ENCODE measurements around the gene MPPE1.

The MPPE1 gene

DNA sequence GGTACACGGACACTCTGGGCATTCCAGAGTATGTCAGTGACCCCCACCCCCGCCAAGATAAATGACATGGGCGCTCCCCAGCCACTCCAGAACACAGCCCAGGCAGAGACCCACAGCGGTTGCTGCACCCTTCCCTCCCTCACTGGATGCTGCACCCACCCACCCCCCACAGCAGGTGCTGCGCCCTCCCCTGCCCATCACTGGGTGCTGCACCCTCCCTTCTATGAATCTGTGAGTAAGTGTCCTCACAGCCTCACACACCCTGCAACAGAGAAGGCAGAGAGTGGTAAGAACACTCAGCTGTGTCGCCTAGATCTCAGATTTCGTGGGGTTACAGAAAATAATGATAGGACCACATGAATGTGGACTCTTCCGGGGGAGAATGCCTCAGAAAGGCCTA is 33.4 kb downstream of the MPPE1 start:
- Histone ChIP-seq H3K27ac (ENCODE audit: low read length) (no peak overlapping the region), H3K9ac (ENCODE audit: low read length) (no peak overlapping the region), H3K27me3 (ENCODE audit: control insufficient read depth, insufficient read depth, low read length) (no peaks in the 10 kb centered on the region), H3K4me1 (ENCODE audit: control insufficient read depth, low read depth, low read length) (no peaks in the 10 kb centered on the region), H3K36me3 (ENCODE audit: control insufficient read depth, low read depth, low read length) (no peaks in the 10 kb centered on the region), H3K4me3 (ENCODE audit: low read length) (no peak overlapping the region), H3K9me3 (ENCODE audit: control insufficient read depth, low read depth, low read length) (no peaks in the 10 kb centered on the region)

- no peaks in the 10 kb centered on the region for H3K4me1 ChIP-seq (ENCODE audit: control insufficient read depth, low read depth, low read length)
- no peak overlapping the region for H3K4me3 ChIP-seq (ENCODE audit: low read length)
- no peaks in the 10 kb centered on the region for H3K9me3 ChIP-seq (ENCODE audit: control insufficient read depth, low read depth, low read length)
- no peaks in the 10 kb centered on the region for H3K27me3 ChIP-seq (ENCODE audit: control insufficient read depth, insufficient read depth, low read length)
- H3K27ac ChIP-seq (ENCODE audit: low read length): no peak overlapping the region
- H3K36me3 ChIP-seq (ENCODE audit: control insufficient read depth, low read depth, low read length): no peaks in the 10 kb centered on the region
- H3K9ac ChIP-seq (ENCODE audit: low read length): no peak overlapping the region
These were observed 34.3 kb downstream of the MPPE1 start for GRCh38 chr18:11873670-11874340.

GRCh38 chr18:11872479-11873136 is 35.5 kb downstream of the MPPE1 start:
- H3K9me3 ChIP-seq (ENCODE audit: control insufficient read depth, low read depth, low read length): no peaks in the 10 kb centered on the region
- H3K4me1 ChIP-seq (ENCODE audit: control insufficient read depth, low read depth, low read length): no peaks in the 10 kb centered on the region
- no peak overlapping the region for H3K27ac ChIP-seq (ENCODE audit: low read length)
- H3K9ac ChIP-seq (ENCODE audit: low read length): no peak overlapping the region
- H3K4me3 ChIP-seq (ENCODE audit: low read length): no peak overlapping the region
- no peaks in the 10 kb centered on the region for H3K27me3 ChIP-seq (ENCODE audit: control insufficient read depth, insufficient read depth, low read length)
- no peaks in the 10 kb centered on the region for H3K36me3 ChIP-seq (ENCODE audit: control insufficient read depth, low read depth, low read length)

DNA sequence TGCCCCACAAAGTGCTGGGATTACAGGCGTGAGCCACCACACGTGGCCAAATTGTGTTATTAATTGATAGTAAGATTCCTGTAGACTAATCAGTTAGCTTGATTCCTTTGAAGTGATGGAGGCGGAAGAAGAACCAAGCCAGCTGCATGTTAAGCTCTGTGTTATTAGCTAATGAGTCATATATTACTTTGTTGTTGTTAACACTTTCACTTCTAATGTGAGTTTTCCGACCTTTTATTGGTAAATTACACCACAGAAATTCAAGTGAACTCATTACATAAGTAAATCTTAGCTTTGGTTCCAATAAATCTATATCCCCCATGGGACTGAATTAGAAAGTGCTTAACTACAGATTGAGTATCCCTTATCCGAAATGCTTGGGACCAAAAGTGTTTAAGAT is 36.6 kb downstream of the MPPE1 start:
- Histone ChIP-seq H3K9ac (ENCODE audit: low read length) (no peak overlapping the region), H3K4me3 (ENCODE audit: low read length) (no peak overlapping the region), H3K27ac (ENCODE audit: low read length) (no peak overlapping the region), H3K4me1 (ENCODE audit: control insufficient read depth, low read depth, low read length) (no peaks in the 10 kb centered on the region), H3K27me3 (ENCODE audit: control insufficient read depth, insufficient read depth, low read length) (no peaks in the 10 kb centered on the region), H3K9me3 (ENCODE audit: control insufficient read depth, low read depth, low read length) (no peaks in the 10 kb centered on the region), H3K36me3 (ENCODE audit: control insufficient read depth, low read depth, low read length) (no peaks in the 10 kb centered on the region)

GRCh38 chr18:11868230-11868629 is 39.9 kb downstream of the MPPE1 start:
- Histone ChIP-seq H3K9ac (ENCODE audit: low read length) (no peak overlapping the region), H3K9me3 (ENCODE audit: control insufficient read depth, low read depth, low read length) (no peaks in the 10 kb centered on the region), H3K27ac (ENCODE audit: low read length) (no peak overlapping the region), H3K4me3 (ENCODE audit: low read length) (no peak overlapping the region), H3K27me3 (ENCODE audit: control insufficient read depth, insufficient read depth, low read length) (no peaks in the 10 kb centered on the region), H3K4me1 (ENCODE audit: control insufficient read depth, low read depth, low read length) (no peaks in the 10 kb centered on the region), H3K36me3 (ENCODE audit: control insufficient read depth, low read depth, low read length) (no peaks in the 10 kb centered on the region)

DNA sequence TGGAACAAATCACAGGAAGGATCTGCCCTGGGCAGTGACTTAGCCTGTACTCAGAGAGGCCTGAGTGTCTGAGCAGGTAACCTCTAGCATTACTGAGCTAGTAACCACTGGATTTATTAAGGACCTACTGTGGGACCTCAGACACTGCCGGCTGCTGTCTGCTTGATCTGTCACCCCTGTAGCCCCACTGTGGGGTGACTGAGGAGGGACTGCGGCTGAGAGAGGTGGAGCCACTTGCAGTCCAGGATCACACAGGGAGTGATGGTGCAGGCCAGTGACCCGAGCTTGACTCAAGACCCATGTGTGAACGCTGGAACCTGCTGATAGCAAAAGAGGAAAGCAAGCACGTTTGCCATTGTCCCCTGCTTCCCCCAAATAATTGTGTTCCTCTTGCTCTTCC is 41.4 kb downstream of the MPPE1 start:
- no peaks in the 10 kb centered on the region for H3K4me1 ChIP-seq (ENCODE audit: control insufficient read depth, low read depth, low read length)
- no peaks in the 10 kb centered on the region for H3K9me3 ChIP-seq (ENCODE audit: control insufficient read depth, low read depth, low read length)
- H3K9ac ChIP-seq (ENCODE audit: low read length): no peak overlapping the region
- no peaks in the 10 kb centered on the region for H3K36me3 ChIP-seq (ENCODE audit: control insufficient read depth, low read depth, low read length)
- H3K27me3 ChIP-seq (ENCODE audit: control insufficient read depth, insufficient read depth, low read length): no peaks in the 10 kb centered on the region
- no peak overlapping the region for H3K27ac ChIP-seq (ENCODE audit: low read length)
- no peak overlapping the region for H3K4me3 ChIP-seq (ENCODE audit: low read length)

GRCh38 chr18:11866329-11866728 is 41.8 kb downstream of the MPPE1 start:
- Histone ChIP-seq H3K4me3 (ENCODE audit: low read length) (no peak overlapping the region), H3K27me3 (ENCODE audit: control insufficient read depth, insufficient read depth, low read length) (no peaks in the 10 kb centered on the region), H3K4me1 (ENCODE audit: control insufficient read depth, low read depth, low read length) (no peaks in the 10 kb centered on the region), H3K36me3 (ENCODE audit: control insufficient read depth, low read depth, low read length) (no peaks in the 10 kb centered on the region), H3K9ac (ENCODE audit: low read length) (no peak overlapping the region), H3K27ac (ENCODE audit: low read length) (no peak overlapping the region), H3K9me3 (ENCODE audit: control insufficient read depth, low read depth, low read length) (no peaks in the 10 kb centered on the region)

GRCh38 chr18:11865071-11865470 is 43.0 kb downstream of the MPPE1 start:
- H3K27me3 ChIP-seq (ENCODE audit: control insufficient read depth, insufficient read depth, low read length): no peaks in the 10 kb centered on the region
- no peaks in the 10 kb centered on the region for H3K4me1 ChIP-seq (ENCODE audit: control insufficient read depth, low read depth, low read length)
- H3K9ac ChIP-seq (ENCODE audit: low read length): no peak overlapping the region
- H3K36me3 ChIP-seq (ENCODE audit: control insufficient read depth, low read depth, low read length): no peaks in the 10 kb centered on the region
- H3K27ac ChIP-seq (ENCODE audit: low read length): no peak overlapping the region
- no peaks in the 10 kb centered on the region for H3K9me3 ChIP-seq (ENCODE audit: control insufficient read depth, low read depth, low read length)
- H3K4me3 ChIP-seq (ENCODE audit: low read length): no peak overlapping the region

- Histone ChIP-seq H3K27ac (ENCODE audit: low read length) (no peak overlapping the region), H3K27me3 (ENCODE audit: control insufficient read depth, insufficient read depth, low read length) (no peaks in the 10 kb centered on the region), H3K4me1 (ENCODE audit: control insufficient read depth, low read depth, low read length) (no peaks in the 10 kb centered on the region), H3K36me3 (ENCODE audit: control insufficient read depth, low read depth, low read length) (no peaks in the 10 kb centered on the region), H3K4me3 (ENCODE audit: low read length) (no peak overlapping the region), H3K9me3 (ENCODE audit: control insufficient read depth, low read depth, low read length) (no peaks in the 10 kb centered on the region), H3K9ac (ENCODE audit: low read length) (no peak overlapping the region)
These were observed 43.6 kb downstream of the MPPE1 start for GRCh38 chr18:11864471-11864870.

- no peaks in the 10 kb centered on the region for H3K9me3 ChIP-seq (ENCODE audit: control insufficient read depth, low read depth, low read length)
These were observed 45.5 kb downstream of the MPPE1 start for GRCh38 chr18:11862468-11863137.

DNA sequence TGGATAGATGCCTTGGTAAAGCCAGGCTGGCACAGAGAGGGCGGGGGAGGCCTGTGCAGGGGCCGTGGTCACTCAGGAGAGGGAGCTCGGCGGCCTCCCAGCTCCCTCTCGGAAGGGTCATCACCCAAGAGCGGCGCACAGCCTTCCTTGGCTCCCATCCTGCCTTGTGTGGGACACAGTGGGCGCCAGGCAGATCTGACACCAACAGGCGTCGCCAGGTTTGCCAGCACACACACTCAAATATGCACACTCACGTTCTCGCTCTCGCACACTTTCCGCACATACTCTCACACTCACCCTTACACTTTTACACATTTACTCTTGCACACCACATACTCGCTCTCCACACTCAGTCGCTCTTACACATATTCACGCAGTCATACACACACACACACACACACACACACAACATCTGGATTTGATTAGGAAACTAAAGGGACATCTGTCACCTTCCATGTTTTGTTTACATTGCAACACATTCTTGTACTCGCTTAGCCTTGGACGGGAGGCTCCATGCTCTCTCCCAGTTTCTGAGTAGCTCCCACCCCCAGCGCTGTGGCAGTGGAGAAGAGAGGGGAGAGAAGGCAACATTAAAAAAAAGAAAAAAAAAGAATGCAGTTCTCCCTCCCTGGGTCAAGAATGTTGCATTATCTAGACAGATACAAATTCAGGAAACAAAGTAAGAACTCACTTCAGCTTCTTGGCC is 46.4 kb downstream of the MPPE1 start:
- H3K4me3 ChIP-seq (ENCODE audit: low read length): no peak overlapping the region
- H3K9ac ChIP-seq (ENCODE audit: low read length): no peak overlapping the region
- H3K9me3 ChIP-seq (ENCODE audit: control insufficient read depth, low read depth, low read length): no peaks in the 10 kb centered on the region
- H3K27ac ChIP-seq (ENCODE audit: low read length): no peak overlapping the region
- H3K36me3 ChIP-seq (ENCODE audit: control insufficient read depth, low read depth, low read length): no peaks in the 10 kb centered on the region
- H3K4me1 ChIP-seq (ENCODE audit: control insufficient read depth, low read depth, low read length): peaks cover 9% of the 10 kb centered on the region
- H3K27me3 ChIP-seq (ENCODE audit: control insufficient read depth, insufficient read depth, low read length): no peaks in the 10 kb centered on the region

More at GRCh38 chr18:11862468-11863137, 45.5 kb downstream of the MPPE1 start:
- Histone ChIP-seq H3K36me3 (ENCODE audit: control insufficient read depth, low read depth, low read length) (no peaks in the 10 kb centered on the region), H3K4me1 (ENCODE audit: control insufficient read depth, low read depth, low read length) (peaks cover under 1% of the 10 kb centered on the region), H3K27me3 (ENCODE audit: control insufficient read depth, insufficient read depth, low read length) (no peaks in the 10 kb centered on the region), H3K4me3 (ENCODE audit: low read length) (no peak overlapping the region), H3K9ac (ENCODE audit: low read length) (no peak overlapping the region), H3K27ac (ENCODE audit: low read length) (no peak overlapping the region)

Measured in iPS-18a (cell line).